ENCODE results near the gene EN2.

EN2 gene

DNA sequence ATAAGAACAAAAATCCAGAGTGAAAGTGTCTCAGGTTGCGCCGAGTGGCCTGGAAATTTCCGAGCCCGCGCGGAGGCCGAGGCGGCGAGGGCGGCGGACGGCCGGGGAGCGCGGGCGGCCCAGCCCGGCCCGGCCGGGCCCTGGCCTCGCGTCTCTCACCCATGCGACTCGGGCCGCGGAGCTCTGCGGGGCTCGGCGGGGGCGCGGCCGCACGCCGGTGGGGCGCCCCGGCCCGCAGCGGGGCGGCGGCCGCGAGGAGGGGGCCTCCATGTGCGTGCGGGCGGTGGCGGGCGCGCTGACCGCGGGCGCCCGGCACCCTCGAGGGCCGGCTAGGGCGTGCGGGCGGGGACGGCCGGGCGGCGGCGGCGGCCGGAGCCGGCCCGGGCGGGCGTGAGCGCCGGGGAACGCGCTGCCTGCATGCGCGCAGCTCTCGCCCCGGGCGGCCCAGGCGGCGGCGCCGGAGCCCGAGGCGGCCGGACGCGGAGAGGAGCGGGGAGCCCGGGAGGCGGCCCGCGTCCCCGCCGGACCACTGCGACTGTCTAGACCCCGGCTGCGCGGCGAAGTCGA is 302 bp upstream of the EN2 start:
- ChIA-PET POLR2A (ENCODE audit: low non-redundant PET) (no interaction called here), CTCF (no interaction called here)

GRCh38 chr7:155458878-155459699 is 1.2 kb downstream of the EN2 start:
- no peak for TF ChIP-seq CTCF (conservative IDR thresholded peaks at IDR 0.05; ENCODE audit: low read depth)
- ChIA-PET POLR2A (ENCODE audit: low non-redundant PET) (no interaction called here), CTCF (no interaction called here)
- no peak for DNase-seq (ENCODE audit: low spot score)
- no peak overlapping the region for H3K27ac ChIP-seq

More for the DNA sequence above, 302 bp upstream of the EN2 start:
- no peak overlapping the region for H3K27ac ChIP-seq
- TF ChIP-seq CTCF (conservative IDR thresholded peaks at IDR 0.05; ENCODE audit: low read depth) = no peak
- no peak for DNase-seq (ENCODE audit: low spot score)

- no peak overlapping the region for H3K27ac ChIP-seq
- DNase-seq (ENCODE audit: low spot score) = no peak
- no peak for TF ChIP-seq CTCF (conservative IDR thresholded peaks at IDR 0.05; ENCODE audit: low read depth)
- ChIA-PET POLR2A (ENCODE audit: low non-redundant PET) (no interaction called here), CTCF (no interaction called here)
Observed at GRCh38 chr7:155459700-155460461, 2.0 kb downstream of the EN2 start.

DNA sequence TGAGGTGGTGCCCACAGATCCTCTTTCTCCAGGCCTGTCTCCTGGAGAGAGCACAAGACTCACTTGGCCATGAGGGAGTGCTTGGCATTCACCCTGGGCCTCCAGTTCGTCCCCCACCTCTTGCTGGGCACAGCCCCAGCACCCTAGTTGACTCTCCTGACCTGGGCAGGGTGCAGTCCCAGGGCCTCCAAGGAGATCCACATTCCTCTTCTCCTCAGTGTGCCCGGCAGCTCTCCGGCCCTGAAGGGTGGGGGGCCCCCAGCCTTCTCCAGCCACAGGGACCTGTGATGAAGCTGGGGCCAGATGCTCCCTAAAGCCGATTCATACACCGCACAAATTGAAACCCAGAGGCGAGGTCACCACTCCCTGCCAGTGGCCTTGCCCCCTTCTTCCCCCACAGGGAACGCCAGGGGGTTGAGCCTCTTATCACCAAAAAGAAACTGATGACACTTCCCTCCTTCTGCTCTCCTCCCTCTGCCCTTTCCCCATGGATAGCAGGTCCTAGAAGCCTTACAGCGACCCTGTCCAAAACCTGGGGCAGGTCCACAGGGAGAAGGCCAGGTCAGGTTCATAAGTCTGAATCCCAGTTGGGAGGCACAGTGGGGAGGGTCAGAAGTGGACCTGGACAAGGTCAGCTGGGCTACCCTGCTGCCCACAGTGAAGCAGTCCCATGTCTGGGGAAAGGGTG is 3.1 kb downstream of the EN2 start:
- no peak overlapping the region for H3K27ac ChIP-seq

GRCh38 chr7:155461631-155462030 is 3.7 kb downstream of the EN2 start:
- no peak for TF ChIP-seq CTCF (conservative IDR thresholded peaks at IDR 0.05; ENCODE audit: low read depth)
- no peak overlapping the region for H3K27ac ChIP-seq
- POLR2A ChIA-PET (ENCODE audit: low non-redundant PET) = no interaction called here
- CTCF ChIA-PET = no interaction called here
- no peak for DNase-seq (ENCODE audit: low spot score)

More for the DNA sequence above, 3.1 kb downstream of the EN2 start:
- POLR2A ChIA-PET (ENCODE audit: low non-redundant PET) = no interaction called here
- CTCF ChIA-PET = no interaction called here
- no peak for DNase-seq (ENCODE audit: low spot score)
- TF ChIP-seq CTCF (conservative IDR thresholded peaks at IDR 0.05; ENCODE audit: low read depth) = no peak

DNA sequence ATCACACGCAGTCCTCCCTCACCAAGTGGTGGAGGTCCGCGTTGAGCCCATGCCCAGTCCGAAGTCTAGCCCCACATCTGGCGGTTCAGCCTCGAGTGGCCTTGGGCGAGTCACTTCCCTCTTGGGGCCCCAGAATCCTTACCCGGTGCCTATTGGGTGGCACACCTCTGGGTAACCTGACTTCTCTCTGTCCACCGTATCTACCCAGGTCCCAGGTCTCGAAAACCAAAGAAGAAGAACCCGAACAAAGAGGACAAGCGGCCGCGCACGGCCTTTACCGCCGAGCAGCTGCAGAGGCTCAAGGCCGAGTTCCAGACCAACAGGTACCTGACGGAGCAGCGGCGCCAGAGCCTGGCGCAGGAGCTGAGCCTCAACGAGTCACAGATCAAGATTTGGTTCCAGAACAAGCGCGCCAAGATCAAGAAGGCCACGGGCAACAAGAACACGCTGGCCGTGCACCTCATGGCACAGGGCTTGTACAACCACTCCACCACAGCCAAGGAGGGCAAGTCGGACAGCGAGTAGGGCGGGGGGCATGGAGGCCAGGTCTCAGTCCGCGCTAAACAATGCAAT is 4.3 kb downstream of the EN2 start:
- DNase-seq (ENCODE audit: low spot score) = no peak
- TF ChIP-seq CTCF (conservative IDR thresholded peaks at IDR 0.05; ENCODE audit: low read depth) = no peak
- H3K27ac ChIP-seq = no peak overlapping the region
- ChIA-PET CTCF (no interaction called here), POLR2A (ENCODE audit: low non-redundant PET) (no interaction called here)

Measured in RWPE1 (cell line).